MG63 (cell line): ENCODE results near the gene MIER2. TPM values are rescaled to one million over a fixed set of nuclear protein-coding genes. Genes with fewer than 3 reads are reported as not detected.
A peak's percentile ranks its signal among the peaks of the same experiment; 100 is the strongest.

Experiments
- DNase-seq: peaks from one replicate; pipeline ENCODE4 v3.0.0-alpha.2; 2020
- H3K27me3 ChIP-seq: fragments of 250-450 bp; sonication (Bioruptor Pico); 2 replicates; pipeline ENCODE4 v1.5.1; 2020; ENCODE audit warnings: mild to moderate bottlenecking, moderate library complexity
- H3K36me3 ChIP-seq: fragments of 250-450 bp; sonication (Bioruptor Pico); 2 replicates; pipeline ENCODE4 v1.5.1; 2020; ENCODE audit warnings: mild to moderate bottlenecking, moderate library complexity
- H3K4me3 ChIP-seq: fragments of 250-450 bp; sonication (Bioruptor Pico); 2 replicates; pipeline ENCODE4 v1.5.1; 2020; ENCODE audit warnings: mild to moderate bottlenecking, moderate library complexity
- H3K9me3 ChIP-seq: fragments of 250-450 bp; sonication (Bioruptor Pico); 2 replicates; pipeline ENCODE4 v1.5.1; 2020; ENCODE audit warnings: mild to moderate bottlenecking, moderate library complexity
- total RNA-seq: library from RNA; depleted of rRNA; stranded (reverse); fragments of >200 nt; shearing (Covaris generic); gene quantifications from 2 replicates; pipeline ENCODE4 v1.2.3, GENCODE V29; 2014; ENCODE audit warnings: low replicate concordance

The MIER2 gene
- total RNA-seq, 1 experiment from 2014 or later, result 3.5 TPM

DNA sequence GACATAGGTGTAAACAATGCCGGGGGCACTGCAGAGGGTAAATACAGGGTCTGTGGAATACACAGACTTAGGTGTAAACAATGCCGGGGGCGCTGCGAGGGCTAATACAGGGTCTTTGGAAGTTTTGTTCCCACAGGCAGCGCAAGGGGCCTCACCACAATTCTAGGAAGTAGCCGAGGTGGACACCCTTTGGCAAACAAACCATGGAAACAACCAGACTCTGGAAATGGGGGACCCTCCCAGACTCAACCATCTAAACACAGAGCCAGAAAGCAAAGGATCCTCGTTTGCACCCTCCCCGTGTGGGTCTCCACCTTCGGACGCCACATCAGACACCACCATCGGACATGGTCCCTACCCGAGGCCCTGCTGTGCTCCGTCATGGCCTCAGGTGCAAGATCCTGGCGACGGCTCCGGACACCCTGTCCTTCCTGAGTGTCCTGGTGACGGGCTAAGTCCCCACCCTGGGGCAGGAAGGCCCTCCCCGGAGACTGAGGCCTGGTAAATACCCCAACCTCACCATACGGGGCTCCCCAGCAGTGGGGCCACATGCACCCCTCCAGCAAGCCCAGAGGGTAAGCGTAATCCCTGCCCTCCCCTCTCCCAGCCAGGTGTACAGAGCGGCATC, 36.7 kb downstream of the MIER2 start:
- H3K4me3 ChIP-seq, result no peak overlapping the region
- no peaks in the 10 kb centered on the region for H3K36me3 ChIP-seq
- no peaks in the 10 kb centered on the region for H3K9me3 ChIP-seq
- no peaks in the 10 kb centered on the region for H3K27me3 ChIP-seq
- no peak for DNase-seq

DNA sequence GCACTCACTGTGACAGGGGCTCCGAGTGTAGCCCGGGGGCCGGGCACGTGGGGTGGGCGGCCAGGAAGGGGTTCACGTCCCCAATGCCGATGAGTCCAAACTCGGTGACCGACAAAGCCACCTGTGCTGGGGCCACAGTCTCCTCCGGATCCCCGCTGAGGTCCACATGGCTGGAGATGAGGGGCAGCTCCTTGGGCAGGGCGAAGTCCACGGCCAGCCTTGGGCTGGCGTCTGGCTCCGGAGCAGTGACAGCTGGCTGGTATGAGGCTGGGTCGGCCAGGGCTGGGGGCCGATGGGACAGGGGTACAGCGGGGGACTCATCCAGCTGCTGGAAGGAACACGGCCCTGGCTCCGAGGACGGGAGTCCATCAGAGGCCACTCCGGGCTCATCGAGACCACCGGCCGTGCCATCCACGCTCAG, 37.5 kb downstream of the MIER2 start:
- H3K36me3 ChIP-seq, result no peaks in the 10 kb centered on the region
- H3K27me3 ChIP-seq, result no peaks in the 10 kb centered on the region
- no peaks in the 10 kb centered on the region for H3K9me3 ChIP-seq
- no peak overlapping the region for H3K4me3 ChIP-seq
- DNase-seq, result no peak

- H3K36me3 ChIP-seq, result no peaks in the 10 kb centered on the region
- no peak overlapping the region for H3K4me3 ChIP-seq
- DNase-seq, result no peak
- no peaks in the 10 kb centered on the region for H3K27me3 ChIP-seq
- no peaks in the 10 kb centered on the region for H3K9me3 ChIP-seq
Observed at GRCh38 chr19:306151-306900, 38.3 kb downstream of the MIER2 start.

DNA sequence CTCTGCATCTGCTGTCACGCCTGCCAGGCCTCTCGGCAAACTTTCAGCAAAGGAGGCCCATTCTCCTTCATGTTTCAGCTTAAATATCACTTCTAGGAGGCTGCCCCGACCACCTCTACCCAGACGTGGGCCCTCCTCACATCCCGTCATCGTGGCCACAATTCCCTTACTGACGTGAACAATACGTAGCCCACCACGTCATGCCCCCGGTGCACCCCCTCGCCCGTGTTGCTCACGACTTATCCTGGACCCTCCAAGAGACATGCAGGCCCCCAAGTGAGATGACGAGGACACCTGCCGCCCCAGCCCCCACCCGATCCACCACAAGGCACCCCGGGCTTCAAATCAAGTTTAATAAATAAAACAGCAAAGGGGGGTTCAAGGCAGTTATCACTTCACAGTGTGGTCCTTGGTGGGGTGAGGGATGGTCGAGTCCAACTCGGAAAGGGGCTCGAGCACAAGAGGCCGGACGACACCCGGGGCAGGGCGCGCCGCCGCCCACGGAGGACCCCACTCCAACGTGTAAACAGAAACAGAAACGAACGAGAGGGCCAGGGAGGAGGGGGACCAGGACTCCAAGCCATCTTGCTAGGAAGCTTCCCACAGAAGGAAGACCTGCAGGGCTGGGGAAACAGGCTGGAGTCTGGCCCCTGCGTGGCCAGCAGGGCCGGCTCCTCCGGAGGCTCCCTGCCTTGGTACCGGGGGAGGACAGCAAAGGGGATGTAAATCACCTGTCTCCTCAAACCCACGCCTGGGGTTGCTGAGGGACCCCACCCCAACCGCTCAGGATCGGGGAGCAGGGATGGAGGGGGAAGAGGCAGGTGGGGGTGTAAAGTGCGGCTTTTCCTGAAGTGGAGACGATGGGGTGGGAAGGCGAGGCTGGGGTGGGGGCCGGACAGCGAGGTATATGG, 39.1 kb downstream of the MIER2 start:
- Histone ChIP-seq H3K27me3 (no peaks in the 10 kb centered on the region), H3K36me3 (no peaks in the 10 kb centered on the region), H3K9me3 (no peaks in the 10 kb centered on the region), H3K4me3 (no peak overlapping the region)
- DNase-seq, result no peak

- no peaks in the 10 kb centered on the region for H3K9me3 ChIP-seq
- DNase-seq, result no peak
- H3K4me3 ChIP-seq, result no peak overlapping the region
- H3K27me3 ChIP-seq, result no peaks in the 10 kb centered on the region
- H3K36me3 ChIP-seq, result no peaks in the 10 kb centered on the region
Observed at GRCh38 chr19:296476-297225, 47.9 kb downstream of the MIER2 start.

GRCh38 chr19:295687-296370, 48.8 kb downstream of the MIER2 start:
- H3K27me3 ChIP-seq, result no peaks in the 10 kb centered on the region
- DNase-seq, result no peak
- no peak overlapping the region for H3K4me3 ChIP-seq
- H3K9me3 ChIP-seq, result no peaks in the 10 kb centered on the region
- no peaks in the 10 kb centered on the region for H3K36me3 ChIP-seq

GRCh38 chr19:294946-295686, 49.5 kb downstream of the MIER2 start:
- Histone ChIP-seq H3K4me3 (no peak overlapping the region), H3K36me3 (no peaks in the 10 kb centered on the region), H3K27me3 (no peaks in the 10 kb centered on the region), H3K9me3 (no peaks in the 10 kb centered on the region)
- DNase-seq, result no peak

GRCh38 chr19:294341-294945, 50.2 kb downstream of the MIER2 start:
- no peak for DNase-seq

DNA sequence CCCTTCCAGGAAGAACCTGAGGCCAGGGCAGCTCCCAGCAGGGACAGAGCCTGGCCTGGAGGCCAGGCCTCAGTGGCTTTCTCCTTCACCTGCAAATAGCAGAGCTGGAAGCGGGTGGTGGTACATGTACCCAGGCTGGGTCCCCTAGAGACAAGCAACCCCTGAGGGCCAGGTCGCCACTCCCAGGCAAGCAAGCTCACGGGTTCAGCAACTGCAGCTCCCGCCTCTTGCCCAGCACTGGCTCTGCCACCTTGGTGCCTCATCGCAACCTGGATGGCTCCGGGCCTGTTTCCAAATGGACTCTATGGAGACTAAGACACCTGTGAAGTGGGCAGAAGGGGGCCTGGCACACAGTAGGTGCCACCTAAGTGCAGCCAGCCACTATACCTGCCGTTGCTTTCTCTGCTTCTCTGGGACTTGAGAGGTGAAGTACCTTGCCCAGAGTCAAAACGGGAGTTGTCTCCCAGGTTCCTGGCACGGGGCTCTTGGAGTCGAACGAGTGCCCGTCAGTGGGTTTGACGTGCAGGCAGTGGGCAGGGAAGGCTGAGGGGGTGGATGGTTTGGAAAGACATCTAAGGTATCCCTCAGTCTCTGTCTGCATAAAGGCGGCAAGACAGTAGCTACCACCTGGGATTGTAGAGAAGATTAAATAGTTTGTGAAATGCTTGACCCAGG, 51.0 kb downstream of the MIER2 start:
- H3K4me3 ChIP-seq, result no peak overlapping the region
- H3K36me3 ChIP-seq, result no peaks in the 10 kb centered on the region
- DNase-seq, result no peak
- H3K27me3 ChIP-seq, result no peaks in the 10 kb centered on the region
- no peaks in the 10 kb centered on the region for H3K9me3 ChIP-seq

More at GRCh38 chr19:294341-294945, 50.2 kb downstream of the MIER2 start:
- Histone ChIP-seq H3K36me3 (no peaks in the 10 kb centered on the region), H3K27me3 (no peaks in the 10 kb centered on the region), H3K9me3 (no peaks in the 10 kb centered on the region), H3K4me3 (no peak overlapping the region)

- H3K9me3 ChIP-seq, result no peaks in the 10 kb centered on the region
- no peaks in the 10 kb centered on the region for H3K36me3 ChIP-seq
- H3K27me3 ChIP-seq, result no peaks in the 10 kb centered on the region
- no peak for DNase-seq
- H3K4me3 ChIP-seq, result no peak overlapping the region
Observed at GRCh38 chr19:292951-293350, 51.6 kb downstream of the MIER2 start.

GRCh38 chr19:292281-292884, 52.2 kb downstream of the MIER2 start:
- Histone ChIP-seq H3K9me3 (no peaks in the 10 kb centered on the region), H3K36me3 (no peaks in the 10 kb centered on the region), H3K27me3 (no peaks in the 10 kb centered on the region), H3K4me3 (no peak overlapping the region)
- no peak for DNase-seq

GRCh38 chr19:291561-292280, 52.9 kb downstream of the MIER2 start:
- Histone ChIP-seq H3K9me3 (no peaks in the 10 kb centered on the region), H3K4me3 (peak overlapping the region; percentile 29; the same call in 1 of the 2 replicates), H3K27me3 (no peaks in the 10 kb centered on the region), H3K36me3 (no peaks in the 10 kb centered on the region)
- no peak for DNase-seq

GRCh38 chr19:291006-291521, 53.5 kb downstream of the MIER2 start, which contains the start of gene PLPP2:
PLPP2 (minus strand) TSS chr19:291403; CDS start chr19:291336, 67 bp downstream.
- peak within 1 kb of the TSS; percentile 50 for H3K4me3 ChIP-seq
- H3K9me3 ChIP-seq, result no peaks in the 10 kb centered on the region
- DNase-seq, result no peak
- no peaks in the 10 kb centered on the region for H3K27me3 ChIP-seq
- H3K36me3 ChIP-seq, result no peaks in the 10 kb centered on the region
